ENCODE data around the gene ANKIB1.
"Not testable (repeated sequence)": the region's sequence is repeated elsewhere in the genome, so short reads cannot be mapped to it uniquely, and the experiment has no call there.

The ANKIB1 gene

GRCh38 chr7:92402920-92403759, 157.4 kb downstream of the ANKIB1 start:
- FAIRE-seq (no peak), DNase-seq (ENCODE audit: insufficient read length, low spot score) (no peak)

- DNase-seq (ENCODE audit: insufficient read length, low spot score) (no peak), FAIRE-seq (no peak)
These were observed 157.9 kb downstream of the ANKIB1 start for GRCh38 chr7:92403760-92404074.

GRCh38 chr7:92404170-92404614, 158.4 kb downstream of the ANKIB1 start:
- no peak for DNase-seq (ENCODE audit: insufficient read length, low spot score)
- FAIRE-seq = no peak

- DNase-seq (ENCODE audit: insufficient read length, low spot score) = no peak
- FAIRE-seq = no peak
These were observed 163.6 kb downstream of the ANKIB1 start for GRCh38 chr7:92409357-92409756.

- not testable (repeated sequence) for DNase-seq (ENCODE audit: insufficient read length, low spot score); FAIRE-seq
These were observed 164.4 kb downstream of the ANKIB1 start for GRCh38 chr7:92410162-92410561.

GRCh38 chr7:92412745-92413144, 167.0 kb downstream of the ANKIB1 start:
- DNase-seq (ENCODE audit: insufficient read length, low spot score) = no peak
- FAIRE-seq = no peak

- DNase-seq (ENCODE audit: insufficient read length, low spot score) = no peak
- FAIRE-seq = no peak
These were observed 167.8 kb downstream of the ANKIB1 start for GRCh38 chr7:92413550-92413949.

- DNase-seq (ENCODE audit: insufficient read length, low spot score) (no peak), FAIRE-seq (no peak)
These were observed 169.5 kb downstream of the ANKIB1 start for GRCh38 chr7:92415225-92415624.

GRCh38 chr7:92417913-92418312, 172.1 kb downstream of the ANKIB1 start:
- no peak for FAIRE-seq

GRCh38 chr7:92421676-92422435, 176.1 kb downstream of the ANKIB1 start:
- FAIRE-seq (no peak), DNase-seq (ENCODE audit: insufficient read length, low spot score) (no peak)

More at GRCh38 chr7:92417913-92418312, 172.1 kb downstream of the ANKIB1 start:
- DNase-seq (ENCODE audit: insufficient read length, low spot score) = no peak

GRCh38 chr7:92422926-92423325, 177.2 kb downstream of the ANKIB1 start:
- DNase-seq (ENCODE audit: insufficient read length, low spot score) (no peak), FAIRE-seq (no peak)

GRCh38 chr7:92423710-92424131, 177.9 kb downstream of the ANKIB1 start:
- DNase-seq (ENCODE audit: insufficient read length, low spot score) = no peak

GRCh38 chr7:92425311-92425947, 179.7 kb downstream of the ANKIB1 start:
- no peak for DNase-seq (ENCODE audit: insufficient read length, low spot score)
- FAIRE-seq = no peak

More at GRCh38 chr7:92423710-92424131, 177.9 kb downstream of the ANKIB1 start:
- FAIRE-seq = peak; percentile 72

- no peak for DNase-seq (ENCODE audit: insufficient read length, low spot score)
- no peak for FAIRE-seq
These were observed 181.4 kb downstream of the ANKIB1 start for GRCh38 chr7:92427193-92427592.

- DNase-seq (ENCODE audit: insufficient read length, low spot score) (no peak), FAIRE-seq (no peak)
These were observed 186.6 kb downstream of the ANKIB1 start for GRCh38 chr7:92432299-92432946.

GRCh38 chr7:92433019-92433418, 187.2 kb downstream of the ANKIB1 start:
- FAIRE-seq (no peak), DNase-seq (ENCODE audit: insufficient read length, low spot score) (no peak)

- DNase-seq (ENCODE audit: insufficient read length, low spot score) = no peak
- no peak for FAIRE-seq
These were observed 189.8 kb downstream of the ANKIB1 start for GRCh38 chr7:92435542-92435941.

GRCh38 chr7:92436612-92437445, 191.1 kb downstream of the ANKIB1 start:
- FAIRE-seq (no peak), DNase-seq (ENCODE audit: insufficient read length, low spot score) (no peak)

- no peak for DNase-seq (ENCODE audit: insufficient read length, low spot score)
- no peak for FAIRE-seq
These were observed 192.2 kb downstream of the ANKIB1 start for GRCh38 chr7:92437956-92438491.

GRCh38 chr7:92442720-92443119, 196.9 kb downstream of the ANKIB1 start:
- FAIRE-seq; DNase-seq (ENCODE audit: insufficient read length, low spot score): not testable (repeated sequence)

Measured in HTR-8/SVneo (cell line).